Daoy (cell line): ENCODE measurements around the gene SPDYE16. TPM values are rescaled to one million over a fixed set of nuclear protein-coding genes. Genes with fewer than 3 reads are reported as not detected.
A peak's percentile ranks its signal among the peaks of the same experiment; 100 is the strongest.
"Not testable (repeated sequence)": the region's sequence is repeated elsewhere in the genome, so short reads cannot be mapped to it uniquely, and the experiment has no call there.

ENCODE experiments used
- DNase-seq: peaks from one replicate; pipeline ENCODE4 v3.0.0-alpha.2; 2015; ENCODE audit warnings: low read depth
- total RNA-seq: library from RNA; depleted of rRNA; stranded (reverse); fragments of >200 nt; shearing (Covaris generic); gene quantifications from 2 replicates; pipeline ENCODE4 v1.2.3, GENCODE V29; 2014

Gene SPDYE16
- total RNA-seq, 1 experiment from 2014 or later: under 0.01 TPM

- not testable (repeated sequence) for DNase-seq
Observed at GRCh38 chr7:76549855-76550248, 6.8 kb upstream of the SPDYE16 start.

GRCh38 chr7:76549025-76549854 is 6.1 kb upstream of the SPDYE16 start:
- DNase-seq: peak; percentile 85

GRCh38 chr7:76531643-76532042 is 11.5 kb downstream of the SPDYE16 start:
- DNase-seq: not testable (repeated sequence)

GRCh38 chr7:76526183-76526582 is 16.9 kb downstream of the SPDYE16 start:
- DNase-seq: not testable (repeated sequence)

- DNase-seq: not testable (repeated sequence)
Observed at GRCh38 chr7:76516932-76517331, 26.2 kb downstream of the SPDYE16 start.

GRCh38 chr7:76515999-76516443 is 27.1 kb downstream of the SPDYE16 start:
- peak; percentile 49 for DNase-seq

- no peak for DNase-seq
Observed at GRCh38 chr7:76514926-76515771, 27.9 kb downstream of the SPDYE16 start.

- DNase-seq: no peak
Observed at GRCh38 chr7:76513817-76514799, 29.0 kb downstream of the SPDYE16 start.

GRCh38 chr7:76512941-76513816 is 29.9 kb downstream of the SPDYE16 start:
- DNase-seq: peak; percentile 33

- DNase-seq: not testable (repeated sequence)
Observed at GRCh38 chr7:76511911-76512885, 30.9 kb downstream of the SPDYE16 start.

- DNase-seq: not testable (repeated sequence)
Observed at GRCh38 chr7:76511200-76511910, 31.7 kb downstream of the SPDYE16 start.

- no peak for DNase-seq
Observed at GRCh38 chr7:76509931-76510877, 32.9 kb downstream of the SPDYE16 start, which contains the start of gene UPK3B. Gene UPK3B (plus strand): TSS chr7:76510552. CDS start chr7:76510653, 101 bp downstream.

- no peak for DNase-seq
Observed at GRCh38 chr7:76507723-76508406, 35.2 kb downstream of the SPDYE16 start.

- DNase-seq: not testable (repeated sequence)
Observed at GRCh38 chr7:76506643-76507042, 36.5 kb downstream of the SPDYE16 start.

- no peak for DNase-seq
Observed at GRCh38 chr7:76506081-76506440, 37.0 kb downstream of the SPDYE16 start.
